ENCODE results near the gene CHST8. TPM values are rescaled to one million over a fixed set of nuclear protein-coding genes. Genes with fewer than 3 reads are reported as not detected.

CHST8 gene
- total RNA-seq, 2 donors from 2014 or later = 0.43 TPM; not detected in 1

DNA sequence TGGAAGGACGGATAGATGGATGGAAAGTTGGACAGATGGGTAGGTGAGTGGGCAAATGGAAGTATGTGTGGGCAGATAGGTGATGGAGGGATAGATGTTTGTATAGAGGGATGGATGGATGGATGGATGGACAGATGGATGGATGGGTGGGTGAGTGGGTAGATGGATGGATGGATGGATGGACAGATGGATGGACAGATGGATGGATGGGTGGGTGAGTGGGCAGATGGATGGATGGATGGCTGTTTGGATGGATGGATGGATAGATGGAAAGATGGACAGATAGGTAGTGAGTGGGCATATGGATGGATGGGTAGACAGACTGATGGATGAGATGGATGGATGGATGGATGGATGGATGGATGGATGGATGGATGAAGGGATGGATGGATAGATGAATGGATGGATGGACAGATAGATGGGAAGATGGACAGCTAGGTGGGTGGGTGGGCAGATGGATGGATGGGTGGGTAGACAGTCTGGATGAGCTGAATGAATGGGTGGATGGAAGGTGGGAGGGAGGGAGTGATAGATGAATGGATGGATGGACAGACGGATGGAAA, 100.1 kb downstream of the CHST8 start:
- no peaks in the 10 kb centered on the region for H3K36me3 ChIP-seq
- no peak overlapping the region for H3K27ac ChIP-seq
- H3K4me1 ChIP-seq = no peaks in the 10 kb centered on the region
- no peaks in the 10 kb centered on the region for H3K27me3 ChIP-seq
- TF ChIP-seq, protein P1, sequence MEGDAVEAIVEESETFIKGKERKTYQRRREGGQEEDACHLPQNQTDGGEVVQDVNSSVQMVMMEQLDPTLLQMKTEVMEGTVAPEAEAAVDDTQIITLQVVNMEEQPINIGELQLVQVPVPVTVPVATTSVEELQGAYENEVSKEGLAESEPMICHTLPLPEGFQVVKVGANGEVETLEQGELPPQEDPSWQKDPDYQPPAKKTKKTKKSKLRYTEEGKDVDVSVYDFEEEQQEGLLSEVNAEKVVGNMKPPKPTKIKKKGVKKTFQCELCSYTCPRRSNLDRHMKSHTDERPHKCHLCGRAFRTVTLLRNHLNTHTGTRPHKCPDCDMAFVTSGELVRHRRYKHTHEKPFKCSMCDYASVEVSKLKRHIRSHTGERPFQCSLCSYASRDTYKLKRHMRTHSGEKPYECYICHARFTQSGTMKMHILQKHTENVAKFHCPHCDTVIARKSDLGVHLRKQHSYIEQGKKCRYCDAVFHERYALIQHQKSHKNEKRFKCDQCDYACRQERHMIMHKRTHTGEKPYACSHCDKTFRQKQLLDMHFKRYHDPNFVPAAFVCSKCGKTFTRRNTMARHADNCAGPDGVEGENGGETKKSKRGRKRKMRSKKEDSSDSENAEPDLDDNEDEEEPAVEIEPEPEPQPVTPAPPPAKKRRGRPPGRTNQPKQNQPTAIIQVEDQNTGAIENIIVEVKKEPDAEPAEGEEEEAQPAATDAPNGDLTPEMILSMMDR (IDR thresholded peaks at IDR 0.05) = no peak
- DNase-seq (ENCODE audit: low spot score) = no peak
- no peaks in the 10 kb centered on the region for H3K9me3 ChIP-seq
- no peak overlapping the region for H3K4me3 ChIP-seq

DNA sequence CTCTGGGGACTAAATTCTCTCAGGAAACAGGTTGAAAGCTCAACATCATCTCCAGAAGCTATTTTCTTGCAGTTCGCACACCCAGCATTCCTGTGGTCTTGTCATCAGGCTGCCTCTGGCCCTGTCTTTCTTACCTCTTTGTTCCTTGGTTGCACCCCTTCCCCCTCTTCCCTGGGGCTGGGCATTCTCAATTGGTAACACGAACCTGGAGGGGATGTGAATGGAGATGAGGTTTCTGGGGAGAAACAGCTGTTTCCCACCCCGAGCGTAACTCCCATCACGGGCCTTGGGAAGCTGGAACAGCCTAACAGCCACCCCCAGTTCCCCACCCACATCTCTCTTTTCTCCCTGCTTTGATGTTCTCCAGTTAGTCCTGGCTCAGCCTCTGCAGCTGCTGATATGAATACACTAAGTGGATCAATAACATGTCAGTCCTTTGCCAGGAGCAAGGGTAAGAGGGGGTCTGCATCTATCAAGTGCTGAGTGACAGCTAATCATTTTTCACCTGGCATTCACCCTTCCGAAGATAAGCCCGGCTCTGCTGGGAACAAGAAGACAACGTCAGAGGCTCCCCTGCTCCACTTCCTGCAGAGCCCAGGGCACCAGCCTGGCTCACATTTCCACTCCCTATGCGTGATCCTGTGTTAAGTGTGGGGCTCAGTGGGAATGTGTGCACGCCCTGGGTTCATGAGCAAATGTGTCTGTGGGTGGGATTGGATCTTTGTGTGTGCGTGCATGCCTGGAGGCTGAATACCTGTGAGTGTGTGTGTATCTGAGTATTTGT, 100.9 kb downstream of the CHST8 start:
- Histone ChIP-seq H3K27ac (no peak overlapping the region), H3K27me3 (no peaks in the 10 kb centered on the region), H3K4me3 (no peak overlapping the region), H3K9me3 (no peaks in the 10 kb centered on the region), H3K36me3 (no peaks in the 10 kb centered on the region), H3K4me1 (no peaks in the 10 kb centered on the region)
- DNase-seq (ENCODE audit: low spot score) = no peak
- TF ChIP-seq, protein P1 (IDR thresholded peaks at IDR 0.05) = no peak

DNA sequence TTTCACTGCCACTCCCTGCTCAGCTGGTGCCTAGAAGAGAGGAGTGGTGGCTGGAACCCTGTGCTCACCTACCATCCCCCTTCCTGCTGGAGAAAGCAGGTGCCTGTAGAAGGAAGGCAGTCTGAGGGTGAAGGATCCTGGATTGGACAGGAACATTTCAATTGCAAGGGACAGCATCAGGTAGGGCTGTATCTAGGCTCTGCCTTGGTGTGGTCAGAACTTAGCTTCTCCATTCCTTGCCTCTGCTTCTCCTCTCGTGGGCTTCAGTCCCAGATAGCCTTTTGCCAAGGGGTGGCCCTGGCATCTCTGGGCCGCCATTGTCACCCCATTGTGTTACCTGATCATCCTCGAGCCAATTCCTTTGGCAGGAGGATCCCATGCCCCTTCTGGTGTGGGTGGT, 101.8 kb downstream of the CHST8 start:
- no peaks in the 10 kb centered on the region for H3K36me3 ChIP-seq
- H3K9me3 ChIP-seq = no peaks in the 10 kb centered on the region
- TF ChIP-seq, protein P1 (IDR thresholded peaks at IDR 0.05) = no peak
- DNase-seq (ENCODE audit: low spot score) = no peak
- no peak overlapping the region for H3K4me3 ChIP-seq
- no peaks in the 10 kb centered on the region for H3K4me1 ChIP-seq
- no peak overlapping the region for H3K27ac ChIP-seq
- no peaks in the 10 kb centered on the region for H3K27me3 ChIP-seq

DNA sequence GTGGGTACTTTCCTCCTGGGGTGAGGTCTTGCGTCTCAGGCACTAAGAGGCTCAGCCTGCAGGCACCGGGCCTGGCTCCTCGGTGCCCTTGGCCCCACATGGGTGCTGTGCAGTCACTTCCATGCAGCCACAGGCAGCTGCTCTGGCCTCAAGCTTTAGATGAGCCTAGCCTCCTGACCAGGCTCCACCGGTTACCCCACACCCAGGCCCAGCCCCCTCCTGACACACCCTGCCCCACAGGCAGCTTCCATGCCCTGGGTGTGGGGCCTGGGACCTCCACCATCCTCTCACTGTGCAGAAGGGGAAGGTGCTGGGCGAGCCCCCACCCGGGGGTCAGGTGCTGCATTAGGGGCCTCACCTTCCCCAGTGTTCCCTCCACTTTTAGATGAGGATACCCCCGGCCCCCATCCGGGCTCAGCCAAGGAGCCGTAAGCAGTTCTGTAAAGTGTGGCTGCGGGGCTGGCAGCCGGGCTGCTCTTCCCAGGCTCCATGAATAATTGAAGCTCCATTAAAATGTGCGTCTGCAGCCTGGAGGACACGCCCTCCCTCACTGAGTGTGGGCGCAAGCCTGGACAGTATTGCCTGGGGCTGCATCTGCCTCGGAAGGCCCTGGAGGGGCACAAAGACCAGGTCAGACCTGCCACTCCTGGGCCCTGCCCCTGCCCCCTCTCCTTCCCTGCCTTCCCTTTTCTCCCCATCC, 102.4 kb downstream of the CHST8 start:
- no peaks in the 10 kb centered on the region for H3K27me3 ChIP-seq
- no peak for DNase-seq (ENCODE audit: low spot score)
- no peaks in the 10 kb centered on the region for H3K36me3 ChIP-seq
- no peaks in the 10 kb centered on the region for H3K9me3 ChIP-seq
- no peak overlapping the region for H3K4me3 ChIP-seq
- TF ChIP-seq, protein P1 (IDR thresholded peaks at IDR 0.05) = no peak
- H3K27ac ChIP-seq = no peak overlapping the region
- H3K4me1 ChIP-seq = no peaks in the 10 kb centered on the region

DNA sequence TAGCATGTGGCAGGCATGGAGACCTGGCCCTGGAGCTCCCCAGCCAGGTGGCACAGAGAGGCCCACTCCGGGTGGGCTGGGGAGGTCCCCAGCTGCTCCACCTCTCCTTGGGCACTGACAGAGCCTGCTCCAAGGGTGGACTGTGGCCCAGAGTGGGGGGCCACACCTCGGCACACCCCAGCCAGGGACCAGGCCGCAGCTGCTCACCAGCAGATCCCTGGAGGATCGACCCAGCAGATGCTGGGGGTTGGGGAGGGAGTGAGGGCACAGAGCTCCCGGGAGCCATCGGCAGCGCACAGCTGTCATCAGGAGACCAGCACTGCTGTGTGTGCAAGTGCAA, 102.9 kb downstream of the CHST8 start:
- Histone ChIP-seq H3K27ac (no peak overlapping the region), H3K36me3 (no peaks in the 10 kb centered on the region), H3K4me1 (no peaks in the 10 kb centered on the region), H3K27me3 (no peaks in the 10 kb centered on the region), H3K9me3 (no peaks in the 10 kb centered on the region), H3K4me3 (no peak overlapping the region)
- TF ChIP-seq, protein P1 (IDR thresholded peaks at IDR 0.05) = no peak
- no peak for DNase-seq (ENCODE audit: low spot score)
